ENCODE results near the gene KIF18B. TPM values are rescaled to one million over a fixed set of nuclear protein-coding genes. Genes with fewer than 3 reads are reported as not detected.

The KIF18B gene
- total RNA-seq, 4 donors from 2014 or later: 0.08 to 0.35 (median 0.27) TPM; not detected in 1

- ATAC-seq: no peak
- Histone ChIP-seq H3K4me1 (peaks cover 0 to 9% (median 5%) of the 10 kb centered on the region in 3 donors), H3K36me3 (no peaks in the 10 kb centered on the region), H3K4me3 (no peak overlapping the region), H3K27ac (no peak overlapping the region), H3K9me3 (no peaks in the 10 kb centered on the region), H3K27me3 (peaks cover 13% of the 10 kb centered on the region)
- TF ChIP-seq CTCF (IDR thresholded peaks at IDR 0.05) (no peak), POLR2AphosphoS5 (IDR thresholded peaks at IDR 0.05) (no peak), POLR2A (IDR thresholded peaks at IDR 0.05) (no peak), EP300 (IDR thresholded peaks at IDR 0.05) (no peak)
- 60 to 67% methylated on average over 1 to 7 of the region's 18 CpGs for WGBS, 2 donors (ENCODE audit: low coverage in 1 of 2)
Observed at GRCh38 chr17:44906763-44907728, 40.5 kb downstream of the KIF18B start.

- ATAC-seq: no peak
- no peak overlapping the region for H3K27ac ChIP-seq
- no peak overlapping the region for H3K4me3 ChIP-seq
- 77 to 94% methylated on average over 5 to 6 of the region's 10 CpGs for WGBS, 2 donors (ENCODE audit: low coverage in 1 of 2)
- H3K27me3 ChIP-seq: peaks cover 4% of the 10 kb centered on the region
- no peak for TF ChIP-seq POLR2AphosphoS5 (IDR thresholded peaks at IDR 0.05)
- TF ChIP-seq CTCF (IDR thresholded peaks at IDR 0.05): no peak
- no peak for TF ChIP-seq EP300 (IDR thresholded peaks at IDR 0.05)
- TF ChIP-seq POLR2A (IDR thresholded peaks at IDR 0.05): no peak
- no peaks in the 10 kb centered on the region for H3K36me3 ChIP-seq
- peaks cover 0 to 8% (median 0%) of the 10 kb centered on the region in 3 donors for H3K4me1 ChIP-seq
- H3K9me3 ChIP-seq: no peaks in the 10 kb centered on the region
Observed at GRCh38 chr17:44906010-44906646, 41.4 kb downstream of the KIF18B start.

GRCh38 chr17:44905006-44906000 is 42.3 kb downstream of the KIF18B start:
- ATAC-seq: no peak

More at GRCh38 chr17:44905006-44906000, 42.3 kb downstream of the KIF18B start:
- Histone ChIP-seq H3K36me3 (no peaks in the 10 kb centered on the region), H3K27me3 (peaks cover 3% of the 10 kb centered on the region), H3K27ac (no peak overlapping the region), H3K4me1 (peaks cover 0 to 13% (median 5%) of the 10 kb centered on the region in 3 donors), H3K4me3 (no peak overlapping the region), H3K9me3 (no peaks in the 10 kb centered on the region)
- TF ChIP-seq POLR2A (IDR thresholded peaks at IDR 0.05) (no peak), EP300 (IDR thresholded peaks at IDR 0.05) (no peak), POLR2AphosphoS5 (IDR thresholded peaks at IDR 0.05) (no peak), CTCF (IDR thresholded peaks at IDR 0.05) (no peak)
- 87 to 88% methylated on average over 5 to 6 of the region's 9 CpGs for WGBS, 2 donors (ENCODE audit: low coverage in 1 of 2)
